Stomach (tissue), 9 donors: Measurements from ENCODE around the gene HEPACAM2. TPM values are rescaled to one million over a fixed set of nuclear protein-coding genes. Genes with fewer than 3 reads are reported as not detected.

Source experiments
- DNase-seq, 2 donors: peaks; one replicate each; pipeline versions ENCODE4 v3.0.0 to v3.0.0-alpha.2; 2013 to 2019
- H3K27ac ChIP-seq, 5 donors: fragments of 200-600 bp in 4 of 5; sonication (generic) in 4 of 5; one replicate each; pipeline ENCODE4 v1.5.1; 2013 to 2019; ENCODE audit warnings: mild to moderate bottlenecking in 1 of 5, moderate library complexity in 1 of 5
- H3K27me3 ChIP-seq, 3 donors: fragments of 200-600 bp; sonication (generic); one replicate each; pipeline ENCODE4 v1.5.1; 2017 to 2019; ENCODE audit warnings: mixed run types in 1 of 3
- H3K36me3 ChIP-seq, 4 donors: fragments of 200-600 bp; sonication (generic); 1 replicate in 3 of 4; 2 replicates in 1 of 4; pipeline ENCODE4 v1.5.1; 2016 to 2019
- H3K4me1 ChIP-seq, 4 donors: fragments of 200-600 bp; sonication (generic); one replicate each; pipeline ENCODE4 v1.5.1; 2016 to 2019
- H3K4me3 ChIP-seq, 4 donors: fragments of 200-600 bp; sonication (generic) in 3 of 4; one replicate each; pipeline ENCODE4 v1.5.1; 2016 to 2019; ENCODE audit warnings: mild to moderate bottlenecking in 1 of 4
- H3K9me3 ChIP-seq, 4 donors: fragments of 200-600 bp; sonication (generic); one replicate each; pipeline ENCODE4 v1.5.1; 2016 to 2019
- CTCF ChIP-seq, 7 experiments: fragments of 450-650 bp in 4 of 7; fragments of 200-600 bp in 3 of 7; sonication (generic) in 3 of 7; IDR thresholded peaks; one replicate each; pipeline ENCODE4 v1.5.1; 2016 to 2019; ENCODE audit warnings: antibody characterized with exemption in 7 of 7, control low read depth in 2 of 7, mild to moderate bottlenecking in 1 of 7
- EP300 ChIP-seq: sonication (generic); formaldehyde crosslinking; IDR thresholded peaks from one replicate; pipeline ENCODE4 v1.6.1; 2017; ENCODE audit warnings: antibody characterized with exemption
- POLR2A ChIP-seq, 4 donors: fragments of 450-650 bp; IDR thresholded peaks; one replicate each; pipeline ENCODE4 v1.6.1; 2016; ENCODE audit warnings: antibody characterized with exemption in 4 of 4, control low read depth in 2 of 4, mild to moderate bottlenecking in 1 of 4, moderate library complexity in 1 of 4
- POLR2AphosphoS5 ChIP-seq, 3 donors: sonication (generic); formaldehyde crosslinking; IDR thresholded peaks; one replicate each; pipeline ENCODE4 v1.6.1; 2016; ENCODE audit warnings: antibody characterized with exemption in 3 of 3
- WGBS, 5 donors: extraction: QIAGEN DNeasy Blood & Tissue Kit in 3 of 5; methylation state at CpG; one replicate each; pipeline versions ENCODE4 v1.1.5 to v1.1.7; 2013 to 2018; 5-methylcytosine and 5-hydroxymethylcytosine counted together
- intact Hi-C: fragments of 100-400 bp; cut with DNase I; formaldehyde crosslinking; loops from one replicate; pipeline ENCODE4 v1.15.1; 2023; ENCODE audit warnings: low total_unique reads
- polyA plus RNA-seq, 3 donors: library from polyadenylated mRNA; stranded (reverse); fragments of 200-250 nt; gene quantifications; one replicate each; pipeline ENCODE4 v1.2.3, GENCODE V29; 2013
- total RNA-seq, 5 donors: library from RNA; depleted of rRNA; stranded (reverse); fragments of >200 nt; gene quantifications; one replicate each; pipeline versions ENCODE4 v1.1.0 to v1.2.3, GENCODE V29; 2014 to 2016
- donor health status: healthy with polysubstance abuse.
- donor health status: Bipolar disorder and iron deficiency.
- donor health status: healthy.

The HEPACAM2 gene
- total and polyA plus RNA-seq, 8 donors = 0.83 to 6.4 (median 2.3) TPM; not detected in 1

GRCh38 chr7:93171606-93172226, 54.6 kb downstream of the HEPACAM2 start:
- Histone ChIP-seq H3K36me3 (no peaks in the 10 kb centered on the region), H3K27me3 (no peaks in the 10 kb centered on the region), H3K27ac (no peak overlapping the region), H3K9me3 (peaks cover 0 to 38% (median 22%) of the 10 kb centered on the region in 4 donors), H3K4me1 (no peaks in the 10 kb centered on the region), H3K4me3 (no peak overlapping the region)
- WGBS, 5 donors = 45 to 65% (median 57%) methylated on average over 2 of the region's 2 CpGs
- intact Hi-C loops = no loop called here
- TF ChIP-seq CTCF (IDR thresholded peaks at IDR 0.05) = no peak
- TF ChIP-seq POLR2AphosphoS5 (IDR thresholded peaks at IDR 0.05) = no peak
- no peak for TF ChIP-seq POLR2A (IDR thresholded peaks at IDR 0.05)
- TF ChIP-seq EP300 = no peak
- DNase-seq = no peak

DNA sequence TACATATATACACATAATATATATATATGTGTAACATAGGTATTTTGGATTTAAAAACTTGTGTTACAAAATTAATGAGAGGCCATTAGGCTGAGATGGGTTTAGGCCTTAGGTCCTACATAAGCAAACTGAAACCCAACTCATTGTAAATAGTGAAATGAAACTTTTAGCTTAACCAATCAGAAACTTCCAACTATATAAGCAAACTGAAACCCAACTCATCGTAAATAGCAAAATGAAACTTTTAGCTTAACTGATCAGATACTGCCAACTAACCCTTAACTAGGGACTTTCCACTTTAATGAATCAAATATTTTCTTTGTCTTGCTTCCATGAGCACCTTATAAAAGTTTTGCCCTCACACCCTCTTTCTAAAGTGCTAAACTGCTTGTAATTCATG, 60.8 kb downstream of the HEPACAM2 start:
- peaks cover 0 to 24% (median 5%) of the 10 kb centered on the region in 4 donors for H3K9me3 ChIP-seq
- H3K36me3 ChIP-seq = no peaks in the 10 kb centered on the region
- TF ChIP-seq EP300 (no peak), POLR2A (IDR thresholded peaks at IDR 0.05) (no peak), POLR2AphosphoS5 (IDR thresholded peaks at IDR 0.05) (no peak), CTCF (IDR thresholded peaks at IDR 0.05) (no peak)
- intact Hi-C loops = no loop called here
- 8 to 28% (median 19%) methylated on average over 1 of the region's 1 CpG for WGBS, 5 donors
- H3K4me1 ChIP-seq = no peaks in the 10 kb centered on the region
- no peak overlapping the region for H3K27ac ChIP-seq
- no peak for DNase-seq
- H3K4me3 ChIP-seq = no peak overlapping the region
- no peaks in the 10 kb centered on the region for H3K27me3 ChIP-seq

DNA sequence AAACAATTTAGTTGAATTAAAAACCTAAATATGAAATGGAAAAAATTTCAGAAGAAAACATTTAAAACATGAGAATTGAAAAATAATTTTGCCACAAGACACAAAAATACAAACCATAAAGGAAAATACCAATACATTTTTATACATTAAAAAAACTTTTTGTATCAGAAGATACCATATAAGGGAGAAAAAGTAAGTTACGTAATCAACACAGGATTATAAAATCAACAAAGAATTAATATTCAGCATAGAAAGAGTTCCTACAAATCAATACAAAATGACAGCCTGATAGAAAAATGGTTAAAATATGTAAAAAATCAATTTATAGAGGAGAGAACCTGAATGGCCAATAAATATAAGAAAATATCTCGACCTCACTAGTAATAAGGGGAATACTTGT, 61.5 kb downstream of the HEPACAM2 start:
- Histone ChIP-seq H3K4me1 (no peaks in the 10 kb centered on the region), H3K4me3 (no peak overlapping the region), H3K9me3 (peaks cover 0 to 18% (median 1%) of the 10 kb centered on the region in 4 donors), H3K27ac (no peak overlapping the region), H3K27me3 (no peaks in the 10 kb centered on the region), H3K36me3 (no peaks in the 10 kb centered on the region)
- intact Hi-C loops = no loop called here
- WGBS, 5 donors = 67 to 94% (median 91%) methylated on average over 2 of the region's 2 CpGs
- DNase-seq = no peak
- no peak for TF ChIP-seq POLR2AphosphoS5 (IDR thresholded peaks at IDR 0.05)
- no peak for TF ChIP-seq POLR2A (IDR thresholded peaks at IDR 0.05)
- TF ChIP-seq EP300 = no peak
- no peak for TF ChIP-seq CTCF (IDR thresholded peaks at IDR 0.05)

DNA sequence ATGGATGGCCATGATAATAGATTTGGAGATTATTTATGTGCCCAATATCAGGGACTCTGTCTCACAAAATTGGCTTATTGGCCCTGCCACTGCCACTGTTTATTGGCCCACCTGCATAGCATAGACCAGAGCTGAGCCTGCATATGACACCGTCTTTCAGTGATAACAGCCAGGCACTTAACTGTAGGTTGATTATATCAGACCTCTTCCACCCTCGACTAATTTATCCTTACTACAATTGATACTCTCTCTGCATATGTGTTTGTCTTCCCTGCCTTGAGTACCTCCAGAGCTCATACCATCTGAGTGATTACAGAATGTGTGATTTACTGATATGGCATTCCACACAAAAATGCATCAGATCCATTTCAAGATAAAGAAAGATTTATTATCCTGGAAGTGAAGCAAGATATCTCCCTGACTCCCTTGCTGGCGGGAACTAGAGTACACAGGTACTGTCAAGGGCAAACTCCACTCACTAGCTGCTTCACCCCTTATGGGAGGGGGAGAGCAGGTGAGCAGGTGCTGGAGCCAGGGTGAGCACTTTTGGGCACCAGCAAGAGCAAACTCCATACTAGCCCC, 65.0 kb downstream of the HEPACAM2 start:
- Histone ChIP-seq H3K4me3 (no peak overlapping the region), H3K4me1 (no peaks in the 10 kb centered on the region), H3K36me3 (no peaks in the 10 kb centered on the region), H3K27me3 (no peaks in the 10 kb centered on the region), H3K9me3 (peaks cover 0 to 6% (median 0%) of the 10 kb centered on the region in 4 donors), H3K27ac (no peak overlapping the region)
- 63 to 92% (median 75%) methylated on average over 3 of the region's 3 CpGs for WGBS, 5 donors
- no peak for DNase-seq
- no peak for TF ChIP-seq CTCF (IDR thresholded peaks at IDR 0.05)
- TF ChIP-seq POLR2AphosphoS5 (IDR thresholded peaks at IDR 0.05) = no peak
- no peak for TF ChIP-seq POLR2A (IDR thresholded peaks at IDR 0.05)
- no peak for TF ChIP-seq EP300
- intact Hi-C loops = no loop called here
